BLaER1 treated with 17β-estradiol and CSF1 and Interleukin-3, amounts not matched to agents 10 nM and 100 nM (cell line): ENCODE measurements around the gene FHIT.

Source experiments
- H3K27ac ChIP-seq, 11 experiments: shearing (Covaris generic); formaldehyde crosslinking; 2 replicates each; pipeline ENCODE4 v1.8.1; 2022
- H3K27me3 ChIP-seq, 11 experiments: shearing (Covaris generic); formaldehyde crosslinking; 2 replicates each; pipeline ENCODE4 v1.8.1; 2022
- H3K36me3 ChIP-seq, 11 experiments: shearing (Covaris generic); formaldehyde crosslinking; 2 replicates each; pipeline ENCODE4 v1.8.1; 2022
- H3K4me1 ChIP-seq, 10 experiments: shearing (Covaris generic); formaldehyde crosslinking; 2 replicates each; pipeline ENCODE4 v1.8.1; 2022
- H3K4me2 ChIP-seq, 11 experiments: shearing (Covaris generic); formaldehyde crosslinking; 2 replicates each; pipeline ENCODE4 v1.8.1; 2022
- H3K4me3 ChIP-seq, 10 experiments: shearing (Covaris generic); formaldehyde crosslinking; 2 replicates each; pipeline ENCODE4 v1.8.1; 2022
- H3K9ac ChIP-seq, 11 experiments: shearing (Covaris generic); formaldehyde crosslinking; 2 replicates each; pipeline ENCODE4 v1.8.1; 2022
- H3K9me3 ChIP-seq, 11 experiments: shearing (Covaris generic); formaldehyde crosslinking; replicated peaks in 1 of 11; 2 replicates each; pipeline ENCODE4 v1.8.1; 2022
- H4K20me1 ChIP-seq, 11 experiments: shearing (Covaris generic); formaldehyde crosslinking; 2 replicates each; pipeline ENCODE4 v1.8.1; 2022
- Cebpa-rat ChIP-seq, 11 experiments: shearing (Covaris generic); IDR thresholded peaks; 2 replicates each; pipeline ENCODE4 v1.8.1; 2022

FHIT gene

GRCh38 chr3:59772416-59773408 is 1478.5 kb downstream of the FHIT start:
- Histone ChIP-seq H3K36me3 (no peaks in the 10 kb centered on the region), H3K9ac (no peak overlapping the region), H3K9me3 (no peaks in the 10 kb centered on the region), H3K27me3 (no peaks in the 10 kb centered on the region), H3K4me3 (no peak overlapping the region), H3K27ac (no peak overlapping the region), H4K20me1 (no peaks in the 10 kb centered on the region), H3K4me1 (peaks cover 0 to 14% (median 12%) of the 10 kb centered on the region in 10 experiments; a peak in 13 of 20 replicates), H3K4me2 (peak overlapping the region in 8 of 11 experiments; percentile 6 to 57 (median 32); a peak in 11 of 22 replicates)
- TF ChIP-seq Cebpa-rat (IDR thresholded peaks at IDR 0.05): no peak

- H3K9ac ChIP-seq: no peak overlapping the region
- no peaks in the 10 kb centered on the region for H3K36me3 ChIP-seq
- no peaks in the 10 kb centered on the region for H3K9me3 ChIP-seq
- TF ChIP-seq Cebpa-rat (IDR thresholded peaks at IDR 0.05): no peak
- no peaks in the 10 kb centered on the region for H3K27me3 ChIP-seq
- peak overlapping the region in 2 of 11 experiments; percentile 29 to 49; a peak in 2 of 22 replicates for H3K4me2 ChIP-seq
- H4K20me1 ChIP-seq: no peaks in the 10 kb centered on the region
- no peak overlapping the region for H3K4me3 ChIP-seq
- H3K4me1 ChIP-seq: peaks cover 0 to 14% (median 12%) of the 10 kb centered on the region in 10 experiments; a peak in 12 of 20 replicates
- H3K27ac ChIP-seq: no peak overlapping the region
Measured at GRCh38 chr3:59771768-59772181, 1479.5 kb downstream of the FHIT start.

- no peaks in the 10 kb centered on the region for H4K20me1 ChIP-seq
Measured at GRCh38 chr3:59769127-59769750, 1482.0 kb downstream of the FHIT start.

GRCh38 chr3:59766200-59766872 is 1484.9 kb downstream of the FHIT start:
- H3K27ac ChIP-seq: no peak overlapping the region
- TF ChIP-seq Cebpa-rat (IDR thresholded peaks at IDR 0.05): no peak
- no peaks in the 10 kb centered on the region for H4K20me1 ChIP-seq
- no peak overlapping the region for H3K4me2 ChIP-seq
- H3K4me1 ChIP-seq: no peaks in the 10 kb centered on the region
- H3K9ac ChIP-seq: no peak overlapping the region
- H3K27me3 ChIP-seq: no peaks in the 10 kb centered on the region
- no peaks in the 10 kb centered on the region for H3K9me3 ChIP-seq
- no peaks in the 10 kb centered on the region for H3K36me3 ChIP-seq
- no peak overlapping the region for H3K4me3 ChIP-seq

More at GRCh38 chr3:59769127-59769750, 1482.0 kb downstream of the FHIT start:
- Histone ChIP-seq H3K36me3 (no peaks in the 10 kb centered on the region), H3K4me1 (peaks cover 0 to 14% (median 12%) of the 10 kb centered on the region in 10 experiments; a peak in 12 of 20 replicates), H3K9me3 (no peaks in the 10 kb centered on the region), H3K27ac (no peak overlapping the region), H3K9ac (no peak overlapping the region), H3K27me3 (no peaks in the 10 kb centered on the region), H3K4me2 (no peak overlapping the region), H3K4me3 (no peak overlapping the region)
- TF ChIP-seq Cebpa-rat (IDR thresholded peaks at IDR 0.05): no peak

GRCh38 chr3:59764171-59764570 is 1487.1 kb downstream of the FHIT start:
- no peaks in the 10 kb centered on the region for H4K20me1 ChIP-seq

GRCh38 chr3:59762941-59763340 is 1488.3 kb downstream of the FHIT start:
- Histone ChIP-seq H3K4me1 (no peaks in the 10 kb centered on the region), H3K27ac (no peak overlapping the region), H3K27me3 (no peaks in the 10 kb centered on the region), H3K36me3 (no peaks in the 10 kb centered on the region), H4K20me1 (no peaks in the 10 kb centered on the region), H3K9ac (no peak overlapping the region), H3K4me2 (no peak overlapping the region), H3K4me3 (no peak overlapping the region), H3K9me3 (no peaks in the 10 kb centered on the region)
- TF ChIP-seq Cebpa-rat (IDR thresholded peaks at IDR 0.05): no peak

More at GRCh38 chr3:59764171-59764570, 1487.1 kb downstream of the FHIT start:
- no peak overlapping the region for H3K9ac ChIP-seq
- H3K27me3 ChIP-seq: no peaks in the 10 kb centered on the region
- H3K4me1 ChIP-seq: no peaks in the 10 kb centered on the region
- no peaks in the 10 kb centered on the region for H3K9me3 ChIP-seq
- no peak overlapping the region for H3K27ac ChIP-seq
- no peak for TF ChIP-seq Cebpa-rat (IDR thresholded peaks at IDR 0.05)
- no peak overlapping the region for H3K4me2 ChIP-seq
- no peak overlapping the region for H3K4me3 ChIP-seq
- no peaks in the 10 kb centered on the region for H3K36me3 ChIP-seq

- Histone ChIP-seq H3K4me1 (no peaks in the 10 kb centered on the region), H3K4me2 (no peak overlapping the region), H3K27ac (no peak overlapping the region), H3K9ac (no peak overlapping the region), H3K36me3 (no peaks in the 10 kb centered on the region), H3K9me3 (no peaks in the 10 kb centered on the region), H4K20me1 (no peaks in the 10 kb centered on the region), H3K4me3 (no peak overlapping the region), H3K27me3 (no peaks in the 10 kb centered on the region)
- no peak for TF ChIP-seq Cebpa-rat (IDR thresholded peaks at IDR 0.05)
Measured at GRCh38 chr3:59759298-59760031, 1491.8 kb downstream of the FHIT start.

GRCh38 chr3:59758672-59759071 is 1492.6 kb downstream of the FHIT start:
- no peaks in the 10 kb centered on the region for H3K9me3 ChIP-seq
- no peaks in the 10 kb centered on the region for H3K36me3 ChIP-seq
- H3K9ac ChIP-seq: no peak overlapping the region
- no peaks in the 10 kb centered on the region for H4K20me1 ChIP-seq
- no peaks in the 10 kb centered on the region for H3K4me1 ChIP-seq
- H3K27ac ChIP-seq: no peak overlapping the region
- no peak overlapping the region for H3K4me2 ChIP-seq
- TF ChIP-seq Cebpa-rat (IDR thresholded peaks at IDR 0.05): no peak
- H3K27me3 ChIP-seq: no peaks in the 10 kb centered on the region
- no peak overlapping the region for H3K4me3 ChIP-seq
